ENCODE measurements around the gene TYRO3.
"Not testable (repeated sequence)": the region's sequence is repeated elsewhere in the genome, so short reads cannot be mapped to it uniquely, and the experiment has no call there.

The TYRO3 gene

DNA sequence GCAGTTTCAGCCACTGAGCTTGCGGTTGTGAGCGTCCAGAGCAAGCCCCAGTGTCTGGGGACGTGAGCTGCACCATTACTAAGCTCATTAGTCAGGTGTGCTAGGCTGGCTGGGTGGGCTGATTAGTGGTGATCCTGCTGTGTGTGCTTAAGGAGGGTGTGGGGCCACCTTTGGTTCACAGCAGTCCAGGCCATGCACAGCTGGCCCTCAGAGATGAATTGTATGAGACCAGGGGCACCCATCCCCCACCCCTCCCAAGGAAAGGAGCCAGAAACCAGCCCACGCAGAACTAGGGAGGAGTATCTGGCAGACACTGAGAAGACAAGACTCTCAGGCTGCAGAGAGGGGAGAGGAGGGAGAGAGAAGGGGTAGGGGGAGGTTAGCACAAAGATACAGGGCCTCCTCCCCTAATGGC lies 3.8 kb downstream of the TYRO3 start:
- Mint-ChIP-seq H3K4me3 (no peak overlapping the region), H3K9me3 (ENCODE audit: low read depth) (no peaks in the 10 kb centered on the region), H3K27ac (no peak overlapping the region), H3K36me3 (no peaks in the 10 kb centered on the region), H3K27me3 (peaks cover 3% of the 10 kb centered on the region), H3K4me1 (ENCODE audit: low read depth) (peaks cover 11% of the 10 kb centered on the region)

DNA sequence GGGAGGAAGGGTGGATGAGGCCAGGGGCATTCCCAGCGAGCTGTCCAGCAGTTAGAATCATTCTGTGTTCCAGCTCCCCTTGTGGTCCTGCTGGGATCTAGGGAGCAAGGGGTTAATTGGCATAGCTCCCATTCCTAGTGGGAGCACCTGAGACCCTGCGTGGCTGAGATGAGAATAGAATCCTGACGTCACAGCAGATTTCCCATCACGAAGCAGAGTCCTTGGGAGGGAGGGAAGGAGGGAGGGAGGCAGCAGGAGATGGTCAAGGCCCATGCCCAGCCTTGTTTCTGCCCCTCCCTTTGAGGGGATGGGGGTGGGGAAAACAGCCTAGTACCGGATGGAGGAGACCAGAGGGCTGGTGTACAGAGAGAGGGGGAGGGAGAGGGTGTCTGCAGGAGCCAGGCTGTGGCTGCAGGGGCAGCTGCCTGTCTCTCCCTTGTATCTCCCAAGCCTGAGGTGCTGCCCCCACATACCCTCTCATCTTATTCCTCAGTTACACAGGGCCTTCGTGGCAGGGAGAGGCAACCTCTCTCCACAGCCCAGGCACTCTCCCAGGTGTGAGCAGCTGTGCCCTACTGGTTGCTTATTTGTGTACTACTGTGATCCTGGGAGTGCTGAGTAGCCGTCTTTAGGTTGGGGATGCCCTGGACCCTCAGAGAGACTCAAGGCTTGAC lies 5.4 kb downstream of the TYRO3 start:
- Mint-ChIP-seq H3K4me3 (no peak overlapping the region), H3K27me3 (peaks cover 3% of the 10 kb centered on the region)

DNA sequence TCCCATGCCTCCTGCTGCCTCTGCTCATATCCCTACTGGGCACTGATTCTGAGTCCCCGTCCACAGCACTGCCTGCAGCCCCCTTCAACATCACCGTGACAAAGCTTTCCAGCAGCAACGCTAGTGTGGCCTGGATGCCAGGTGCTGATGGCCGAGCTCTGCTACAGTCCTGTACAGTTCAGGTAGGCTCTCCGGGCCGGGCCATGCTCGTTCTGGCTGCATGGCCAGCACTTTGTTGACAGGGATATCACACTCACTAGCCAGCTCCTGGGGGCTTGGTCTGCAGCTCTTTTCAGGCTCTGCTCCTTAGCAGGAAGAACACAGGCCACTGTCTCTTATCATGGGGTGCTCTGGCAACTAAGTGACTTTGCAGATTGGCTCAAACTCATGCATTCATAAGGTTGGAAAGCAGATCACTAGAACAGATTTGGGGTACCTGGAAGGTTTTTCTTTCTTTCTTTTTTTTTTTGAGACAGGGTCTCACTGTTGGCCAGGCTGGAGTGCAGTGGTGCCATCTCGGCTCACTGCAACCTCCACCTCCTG lies 6.0 kb downstream of the TYRO3 start:
- H3K9me3 Mint-ChIP-seq (ENCODE audit: low read depth): no peaks in the 10 kb centered on the region
- no peaks in the 10 kb centered on the region for H3K27me3 Mint-ChIP-seq
- no peak overlapping the region for H3K27ac Mint-ChIP-seq
- no peaks in the 10 kb centered on the region for H3K36me3 Mint-ChIP-seq
- no peaks in the 10 kb centered on the region for H3K4me1 Mint-ChIP-seq (ENCODE audit: low read depth)
- H3K4me3 Mint-ChIP-seq: no peak overlapping the region

More for the DNA sequence above, 5.4 kb downstream of the TYRO3 start:
- Mint-ChIP-seq H3K36me3 (no peaks in the 10 kb centered on the region), H3K9me3 (ENCODE audit: low read depth) (no peaks in the 10 kb centered on the region), H3K4me1 (ENCODE audit: low read depth) (peaks cover 3% of the 10 kb centered on the region), H3K27ac (no peak overlapping the region)

DNA sequence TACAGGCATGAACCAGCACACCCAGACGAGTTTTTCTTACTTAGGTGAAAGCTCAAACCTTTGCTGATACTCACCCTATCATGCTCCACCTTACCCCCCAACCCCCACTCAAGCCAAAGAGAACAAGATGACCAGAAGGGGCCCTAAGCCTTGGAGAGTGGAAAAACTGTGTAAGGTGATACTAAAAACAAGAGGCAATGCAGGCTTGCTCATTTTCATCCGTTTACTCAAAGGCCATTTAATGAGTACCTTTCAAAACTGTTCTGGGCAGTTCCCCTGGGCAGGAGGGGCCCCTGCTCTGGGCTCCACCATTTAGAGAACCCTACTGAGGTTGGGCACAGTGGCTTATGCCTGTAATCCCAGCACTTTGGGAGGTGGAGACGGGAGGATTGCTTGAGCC lies 6.7 kb downstream of the TYRO3 start:
- no peaks in the 10 kb centered on the region for H3K27me3 Mint-ChIP-seq
- no peak overlapping the region for H3K27ac Mint-ChIP-seq
- no peaks in the 10 kb centered on the region for H3K4me1 Mint-ChIP-seq (ENCODE audit: low read depth)
- H3K9me3 Mint-ChIP-seq (ENCODE audit: low read depth): no peaks in the 10 kb centered on the region
- H3K36me3 Mint-ChIP-seq: no peaks in the 10 kb centered on the region
- H3K4me3 Mint-ChIP-seq: no peak overlapping the region

DNA sequence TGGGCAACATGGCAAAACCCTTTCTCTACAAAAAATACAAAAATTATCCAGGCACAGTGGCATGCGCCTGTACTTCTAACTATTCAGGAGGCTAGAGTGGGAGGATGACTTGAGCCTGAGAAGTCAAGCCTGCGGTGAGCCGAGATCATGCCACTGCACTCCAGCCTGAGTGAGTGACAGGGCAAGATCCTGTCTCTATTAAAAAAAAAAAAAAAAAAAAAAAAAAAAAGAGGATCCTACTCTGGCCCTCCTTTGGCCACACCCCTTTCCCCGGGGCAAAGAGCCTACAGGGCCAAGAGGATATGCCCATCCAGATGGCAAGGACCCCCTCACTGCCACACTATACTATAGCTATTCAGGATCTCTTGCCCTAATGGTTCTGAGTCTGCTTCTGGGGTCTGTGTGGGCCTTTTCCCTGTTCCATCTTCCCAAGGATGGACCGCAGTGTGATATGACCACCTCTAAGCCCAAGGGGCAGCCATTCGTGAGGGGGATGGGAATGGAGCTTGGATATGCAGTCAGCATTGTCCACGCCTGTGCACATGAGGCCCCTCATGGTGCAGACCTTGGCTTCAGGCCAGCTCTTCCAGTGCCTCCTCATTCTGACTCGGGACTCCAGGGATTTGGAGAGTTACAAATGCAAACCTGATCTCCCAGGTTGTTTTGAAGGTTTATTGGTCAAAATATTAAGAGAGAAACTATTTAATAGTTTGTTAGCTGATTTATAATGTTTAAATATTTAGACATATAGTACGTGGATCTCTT lies 7.3 kb downstream of the TYRO3 start:
- Mint-ChIP-seq H3K9me3 (ENCODE audit: low read depth) (no peaks in the 10 kb centered on the region), H3K4me1 (ENCODE audit: low read depth) (no peaks in the 10 kb centered on the region), H3K27me3 (no peaks in the 10 kb centered on the region), H3K27ac (no peak overlapping the region), H3K36me3 (no peaks in the 10 kb centered on the region), H3K4me3 (no peak overlapping the region)

DNA sequence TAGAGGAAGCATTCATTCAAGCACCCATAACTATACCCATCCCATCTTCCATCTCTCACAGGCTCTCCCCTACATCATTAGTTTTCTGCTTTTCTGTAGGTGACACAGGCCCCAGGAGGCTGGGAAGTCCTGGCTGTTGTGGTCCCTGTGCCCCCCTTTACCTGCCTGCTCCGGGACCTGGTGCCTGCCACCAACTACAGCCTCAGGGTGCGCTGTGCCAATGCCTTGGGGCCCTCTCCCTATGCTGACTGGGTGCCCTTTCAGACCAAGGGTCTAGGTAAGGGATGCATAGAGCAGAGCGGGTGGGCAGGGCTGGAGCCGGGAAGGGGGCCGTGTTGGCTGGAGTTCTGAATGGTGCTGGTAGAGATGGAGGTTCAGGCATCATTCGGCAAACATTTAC lies 8.2 kb downstream of the TYRO3 start:
- Mint-ChIP-seq H3K4me3 (no peak overlapping the region), H3K27me3 (no peaks in the 10 kb centered on the region), H3K4me1 (ENCODE audit: low read depth) (no peaks in the 10 kb centered on the region), H3K27ac (no peak overlapping the region), H3K9me3 (ENCODE audit: low read depth) (no peaks in the 10 kb centered on the region), H3K36me3 (no peaks in the 10 kb centered on the region)

DNA sequence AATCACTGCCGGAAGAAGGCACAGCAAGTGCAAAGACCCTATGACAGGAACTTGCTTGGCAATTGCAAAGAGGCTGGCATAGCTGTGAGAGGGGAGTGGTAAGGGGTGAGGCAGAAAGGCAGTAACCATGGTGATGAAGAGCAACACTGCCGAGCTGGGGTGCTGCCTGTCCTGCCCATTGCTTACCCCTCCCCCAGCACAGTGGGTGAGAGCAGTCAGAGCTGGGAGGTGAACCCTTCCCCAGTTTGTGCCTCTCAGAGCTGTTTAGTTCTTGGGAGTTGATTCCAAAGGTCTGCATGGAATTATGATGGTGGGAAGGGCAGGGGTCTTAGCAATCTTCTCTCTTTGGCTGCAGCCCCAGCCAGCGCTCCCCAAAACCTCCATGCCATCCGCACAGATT lies 8.8 kb downstream of the TYRO3 start:
- Mint-ChIP-seq H3K9me3 (ENCODE audit: low read depth) (no peaks in the 10 kb centered on the region), H3K4me1 (ENCODE audit: low read depth) (no peaks in the 10 kb centered on the region), H3K27ac (no peak overlapping the region), H3K27me3 (no peaks in the 10 kb centered on the region), H3K4me3 (no peak overlapping the region), H3K36me3 (no peaks in the 10 kb centered on the region)

DNA sequence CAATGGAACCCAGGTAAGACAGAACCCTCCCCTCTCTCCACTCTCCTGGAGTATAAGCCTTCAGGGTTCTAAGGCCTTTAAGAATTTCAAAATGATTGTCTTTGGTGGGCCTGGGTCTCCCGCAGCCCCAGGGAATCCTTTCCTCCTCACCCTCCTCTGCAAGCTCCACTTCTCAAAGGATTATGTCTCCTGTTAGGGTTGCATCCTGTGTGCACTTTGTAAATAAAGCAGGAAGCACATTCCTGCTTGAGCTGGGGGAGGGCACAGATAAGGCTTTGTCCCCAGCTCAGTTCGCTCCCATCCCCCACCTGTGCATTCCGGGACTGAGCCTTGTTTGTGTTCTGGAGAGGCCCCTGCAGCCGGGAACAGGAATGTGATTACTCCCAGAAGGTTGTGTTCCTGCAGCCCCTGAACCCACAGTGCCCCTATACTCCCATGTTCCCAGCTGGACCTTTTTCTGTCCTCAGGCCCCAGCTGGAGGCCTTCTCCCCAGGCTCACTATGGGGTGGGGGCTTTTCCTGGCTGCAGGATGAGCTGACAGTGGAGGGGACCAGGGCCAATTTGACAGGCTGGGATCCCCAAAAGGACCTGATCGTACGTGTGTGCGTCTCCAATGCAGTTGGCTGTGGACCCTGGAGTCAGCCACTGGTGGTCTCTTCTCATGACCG lies 9.5 kb downstream of the TYRO3 start:
- no peaks in the 10 kb centered on the region for H3K36me3 Mint-ChIP-seq
- H3K27me3 Mint-ChIP-seq: no peaks in the 10 kb centered on the region
- no peaks in the 10 kb centered on the region for H3K9me3 Mint-ChIP-seq (ENCODE audit: low read depth)
- H3K4me1 Mint-ChIP-seq (ENCODE audit: low read depth): no peaks in the 10 kb centered on the region
- H3K4me3 Mint-ChIP-seq: no peak overlapping the region
- no peak overlapping the region for H3K27ac Mint-ChIP-seq

DNA sequence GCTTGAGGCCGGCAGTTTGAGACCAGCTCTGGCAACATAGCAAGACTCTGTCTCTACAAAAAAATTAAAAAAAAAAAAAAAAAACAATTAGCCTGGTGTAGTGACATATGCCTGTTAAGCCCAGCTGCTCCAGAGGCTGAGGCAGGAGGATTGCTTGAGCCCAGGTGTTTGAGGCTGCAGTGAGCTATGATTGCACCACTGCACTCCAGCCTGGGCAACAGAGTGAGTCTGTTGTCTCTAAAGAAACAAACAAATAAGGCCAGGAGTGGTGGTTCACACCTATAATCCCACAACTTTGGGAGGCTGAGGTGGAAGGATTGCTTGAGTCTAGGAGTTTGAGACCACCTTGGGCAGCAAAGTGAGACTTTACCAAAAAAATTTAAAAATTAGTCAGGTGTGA lies 10.2 kb downstream of the TYRO3 start:
- not testable (repeated sequence) for H3K36me3 Mint-ChIP-seq; H3K9me3 Mint-ChIP-seq (ENCODE audit: low read depth); H3K27ac Mint-ChIP-seq; H3K4me1 Mint-ChIP-seq (ENCODE audit: low read depth); H3K4me3 Mint-ChIP-seq; H3K27me3 Mint-ChIP-seq

DNA sequence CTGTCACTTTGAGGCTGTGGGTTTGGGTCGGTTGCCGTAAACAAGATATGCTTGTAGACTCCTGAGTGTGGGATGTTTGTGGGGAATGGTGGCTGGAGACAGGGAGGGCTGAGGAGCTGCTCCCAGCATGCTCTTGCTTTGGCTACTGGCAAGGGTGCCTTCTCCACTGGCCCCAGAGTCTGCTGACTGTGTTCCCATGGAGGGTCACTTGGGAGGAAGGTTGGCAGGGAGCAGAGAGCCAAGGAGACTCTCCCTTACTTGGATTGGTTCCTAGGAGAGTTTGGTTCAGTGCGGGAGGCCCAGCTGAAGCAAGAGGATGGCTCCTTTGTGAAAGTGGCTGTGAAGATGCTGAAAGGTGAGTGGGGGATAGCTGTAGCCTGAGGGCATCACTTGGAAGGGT lies 11.8 kb downstream of the TYRO3 start:
- Mint-ChIP-seq H3K27me3 (no peaks in the 10 kb centered on the region), H3K4me1 (ENCODE audit: low read depth) (no peaks in the 10 kb centered on the region), H3K9me3 (ENCODE audit: low read depth) (no peaks in the 10 kb centered on the region), H3K27ac (no peak overlapping the region), H3K36me3 (no peaks in the 10 kb centered on the region), H3K4me3 (no peak overlapping the region)

DNA sequence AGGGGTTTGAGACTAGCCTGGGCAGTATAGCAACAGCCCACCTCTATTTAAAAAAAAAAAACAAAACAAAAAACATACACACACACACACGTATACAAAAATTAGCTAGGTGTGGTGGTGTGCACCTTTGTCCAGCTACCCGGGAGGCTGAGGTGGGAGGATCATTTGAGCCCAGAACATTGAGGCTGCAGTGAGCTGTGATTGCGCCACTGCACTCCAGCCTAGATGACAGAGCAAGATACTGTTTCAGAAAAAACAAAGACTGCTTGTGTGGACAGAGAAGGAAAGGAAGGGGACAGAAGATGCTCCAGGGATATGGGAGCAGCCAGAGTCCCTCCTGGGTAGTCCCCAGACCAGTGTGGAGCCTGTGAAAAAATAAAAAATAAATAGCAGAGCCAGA lies 12.9 kb downstream of the TYRO3 start:
- Mint-ChIP-seq H3K4me3 (no peak overlapping the region), H3K9me3 (ENCODE audit: low read depth) (no peaks in the 10 kb centered on the region), H3K27me3 (no peaks in the 10 kb centered on the region), H3K4me1 (ENCODE audit: low read depth) (no peaks in the 10 kb centered on the region), H3K36me3 (no peaks in the 10 kb centered on the region), H3K27ac (no peak overlapping the region)

DNA sequence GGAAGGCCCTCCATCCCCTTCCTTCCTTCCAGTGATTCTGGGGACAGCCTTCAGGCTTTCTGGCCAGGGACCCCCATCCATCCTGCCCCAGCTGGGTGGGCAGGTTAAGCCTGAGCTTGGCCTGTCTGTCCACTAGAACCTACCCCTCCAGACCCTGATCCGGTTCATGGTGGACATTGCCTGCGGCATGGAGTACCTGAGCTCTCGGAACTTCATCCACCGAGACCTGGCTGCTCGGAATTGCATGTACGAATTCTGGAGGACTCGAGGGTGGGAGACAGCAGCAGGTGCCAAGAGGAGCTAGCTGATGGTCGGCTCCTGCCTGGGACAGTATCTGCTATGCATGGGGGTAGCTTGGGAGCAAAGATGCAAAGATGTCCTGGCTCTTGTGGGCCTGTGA lies 13.9 kb downstream of the TYRO3 start:
- Mint-ChIP-seq H3K36me3 (no peaks in the 10 kb centered on the region), H3K4me1 (ENCODE audit: low read depth) (no peaks in the 10 kb centered on the region), H3K27me3 (no peaks in the 10 kb centered on the region), H3K9me3 (ENCODE audit: low read depth) (no peaks in the 10 kb centered on the region), H3K27ac (no peak overlapping the region), H3K4me3 (no peak overlapping the region)

DNA sequence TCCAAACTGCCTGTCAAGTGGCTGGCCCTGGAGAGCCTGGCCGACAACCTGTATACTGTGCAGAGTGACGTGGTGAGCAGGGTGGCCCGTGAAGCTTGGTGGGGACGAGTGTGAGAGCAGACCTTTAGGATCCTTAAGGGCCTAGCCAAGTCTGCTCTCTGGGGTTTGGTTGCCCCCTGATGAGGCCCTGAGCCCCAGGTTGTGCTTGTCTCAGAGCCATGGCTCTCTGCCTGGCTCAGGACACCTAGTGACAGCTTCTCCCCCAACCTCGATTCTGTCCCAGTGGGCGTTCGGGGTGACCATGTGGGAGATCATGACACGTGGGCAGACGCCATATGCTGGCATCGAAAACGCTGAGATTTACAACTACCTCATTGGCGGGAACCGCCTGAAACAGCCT lies 14.4 kb downstream of the TYRO3 start:
- no peaks in the 10 kb centered on the region for H3K9me3 Mint-ChIP-seq (ENCODE audit: low read depth)
- no peaks in the 10 kb centered on the region for H3K36me3 Mint-ChIP-seq
- H3K27me3 Mint-ChIP-seq: no peaks in the 10 kb centered on the region
- no peak overlapping the region for H3K27ac Mint-ChIP-seq
- H3K4me1 Mint-ChIP-seq (ENCODE audit: low read depth): no peaks in the 10 kb centered on the region
- no peak overlapping the region for H3K4me3 Mint-ChIP-seq

DNA sequence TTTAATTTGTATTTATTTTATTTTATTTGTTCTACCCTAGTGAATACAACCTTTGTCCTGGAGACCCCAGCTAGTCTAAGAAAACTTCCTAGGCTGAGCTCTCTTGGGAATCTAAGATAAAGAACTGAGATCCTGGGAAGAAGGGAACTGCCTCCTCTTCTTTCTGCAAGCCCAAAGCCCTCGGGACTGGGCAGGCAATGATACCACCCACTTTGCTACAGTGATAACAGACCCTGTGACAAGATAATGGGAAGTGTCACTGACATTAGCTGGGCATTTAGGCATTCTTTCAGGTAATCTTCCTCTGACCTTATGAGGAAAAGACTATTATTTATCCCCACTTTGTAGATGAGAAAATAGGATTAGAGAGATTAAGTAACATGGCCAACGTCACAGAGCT lies 15.1 kb downstream of the TYRO3 start:
- H3K27ac Mint-ChIP-seq: no peak overlapping the region
- H3K36me3 Mint-ChIP-seq: no peaks in the 10 kb centered on the region
- H3K4me1 Mint-ChIP-seq (ENCODE audit: low read depth): no peaks in the 10 kb centered on the region
- H3K27me3 Mint-ChIP-seq: no peaks in the 10 kb centered on the region
- no peak overlapping the region for H3K4me3 Mint-ChIP-seq
- H3K9me3 Mint-ChIP-seq (ENCODE audit: low read depth): no peaks in the 10 kb centered on the region

DNA sequence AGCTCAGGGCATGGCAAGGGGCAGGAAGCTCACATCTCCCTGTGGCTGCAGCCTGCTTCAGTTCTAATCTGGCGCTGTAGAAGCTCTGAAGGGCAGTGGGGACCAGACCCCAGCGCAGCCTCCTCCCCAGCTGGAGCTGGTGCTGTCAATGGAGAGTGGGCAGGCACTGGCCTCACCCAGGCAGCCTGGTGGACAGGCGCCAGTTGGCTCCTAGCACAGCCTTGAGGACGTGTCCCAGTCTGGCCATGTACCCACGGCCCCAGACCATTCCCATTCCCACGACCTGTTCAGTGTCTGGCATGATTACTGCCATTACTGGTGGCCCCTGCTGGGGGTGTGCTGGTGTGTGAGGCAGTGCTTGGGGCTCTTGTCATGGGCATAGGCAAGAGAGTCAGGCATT lies 16.3 kb downstream of the TYRO3 start:
- Mint-ChIP-seq H3K4me1 (ENCODE audit: low read depth) (no peaks in the 10 kb centered on the region), H3K9me3 (ENCODE audit: low read depth) (no peaks in the 10 kb centered on the region), H3K4me3 (no peak overlapping the region), H3K27me3 (no peaks in the 10 kb centered on the region), H3K36me3 (no peaks in the 10 kb centered on the region), H3K27ac (no peak overlapping the region)
